OCI-LY3 (cell line): ENCODE measurements around the gene LACRT.
A peak's percentile ranks its signal among the peaks of the same experiment; 100 is the strongest.

Experiments used
- H2AFZ ChIP-seq: fragments of 200-600, 300-600 bp; shearing (Covaris generic); 2 replicates; pipeline ENCODE4 v1.6.0; 2014; ENCODE audit warnings: antibody characterized with exemption, low read depth, low read length
- H3K27ac ChIP-seq: fragments of 200-600, 300-600 bp; sonication (generic); 2 replicates; pipeline ENCODE4 v1.5.1; 2014; ENCODE audit warnings: mild to moderate bottlenecking, low read length, moderate library complexity, mixed read lengths
- H3K27me3 ChIP-seq: fragments of 200-600, 300-600 bp; sonication (generic); 2 replicates; pipeline ENCODE4 v1.6.1; 2014; ENCODE audit warnings: low read depth, low read length, mixed read lengths
- H3K36me3 ChIP-seq: fragments of 200-600, 300-600 bp; sonication (generic); replicated peaks from 2 replicates; pipeline ENCODE3; 2014; ENCODE audit warnings: low read depth, low read length, mixed read lengths
- H3K4me1 ChIP-seq: fragments of 300-600, 200-600 bp; sonication (generic); 2 replicates; pipeline ENCODE4 v1.6.1; 2014; ENCODE audit warnings: low read length, mixed read lengths
- H3K4me2 ChIP-seq: fragments of 200-600, 300-600 bp; sonication (generic); 2 replicates; pipeline ENCODE4 v1.6.1; 2014; ENCODE audit warnings: low read length, mixed read lengths
- H3K4me3 ChIP-seq: fragments of 300-600, 200-600 bp; sonication (generic); 2 replicates; pipeline ENCODE4 v1.5.1; 2014; ENCODE audit warnings: antibody characterized with exemption, mild to moderate bottlenecking, low read length, moderate library complexity
- H3K79me2 ChIP-seq: fragments of 300-600, 200-600 bp; shearing (Covaris generic); 2 replicates; pipeline ENCODE4 v1.6.1; 2014; ENCODE audit warnings: mild to moderate bottlenecking, low read length, mixed read lengths
- H3K9ac ChIP-seq: fragments of 300-600, 200-600 bp; shearing (Covaris generic); 2 replicates; pipeline ENCODE4 v1.6.0; 2014; ENCODE audit warnings: mild to moderate bottlenecking, low read length, moderate library complexity
- H3K9me3 ChIP-seq: fragments of 200-600, 300-600 bp; shearing (Covaris generic); 2 replicates; pipeline ENCODE4 v1.6.1; 2014; ENCODE audit warnings: low read length, mixed read lengths; ENCODE audit not compliant: insufficient read depth
- H4K20me1 ChIP-seq: fragments of 200-600, 300-600 bp; sonication (generic); 2 replicates; pipeline ENCODE4 v1.6.1; 2016; ENCODE audit warnings: low read length, mixed read lengths; ENCODE audit not compliant: insufficient read depth
- CTCF ChIP-seq: fragments of 200-600, 300-600 bp; sonication (generic); IDR thresholded peaks from 2 replicates; pipeline ENCODE4 v1.5.1; 2014; ENCODE audit warnings: antibody characterized with exemption, low read length, low read depth
- EZH2phosphoT487 ChIP-seq: fragments of 200-600 bp; shearing (Covaris generic); IDR thresholded peaks from 2 replicates; pipeline ENCODE4 v1.6.1; 2018; ENCODE audit warnings: antibody characterized with exemption, mixed run types, low read depth

Gene LACRT

GRCh38 chr12:54616933-54617680, 17.6 kb downstream of the LACRT start:
- Histone ChIP-seq H3K36me3 (no peaks in the 10 kb centered on the region), H3K9me3 (no peaks in the 10 kb centered on the region), H3K27me3 (peaks cover 49% of the 10 kb centered on the region), H2AFZ (no peak overlapping the region), H3K4me1 (no peaks in the 10 kb centered on the region), H3K4me2 (peak overlapping the region; percentile 18), H3K79me2 (no peaks in the 10 kb centered on the region), H3K9ac (no peak overlapping the region), H4K20me1 (no peaks in the 10 kb centered on the region), H3K27ac (no peak overlapping the region), H3K4me3 (0 out of 2 replicates have a peak overlapping the region, but pooled peaks have one; percentile 29)
- TF ChIP-seq CTCF (no peak), EZH2phosphoT487 (no peak)

GRCh38 chr12:54612225-54612750, 22.4 kb downstream of the LACRT start:
- Histone ChIP-seq H3K79me2 (no peaks in the 10 kb centered on the region), H3K9ac (no peak overlapping the region), H3K4me1 (no peaks in the 10 kb centered on the region), H3K9me3 (no peaks in the 10 kb centered on the region), H3K4me2 (no peak overlapping the region), H3K36me3 (no peaks in the 10 kb centered on the region), H3K27ac (no peak overlapping the region), H3K4me3 (no peak overlapping the region), H3K27me3 (peaks cover 52% of the 10 kb centered on the region), H4K20me1 (no peaks in the 10 kb centered on the region), H2AFZ (no peak overlapping the region)
- TF ChIP-seq EZH2phosphoT487 = no peak
- TF ChIP-seq CTCF = no peak

- H3K9ac ChIP-seq = no peak overlapping the region
- H3K4me1 ChIP-seq = no peaks in the 10 kb centered on the region
- no peak overlapping the region for H3K4me3 ChIP-seq
- no peaks in the 10 kb centered on the region for H3K9me3 ChIP-seq
- H3K79me2 ChIP-seq = no peaks in the 10 kb centered on the region
- H4K20me1 ChIP-seq = no peaks in the 10 kb centered on the region
- no peaks in the 10 kb centered on the region for H3K36me3 ChIP-seq
- H2AFZ ChIP-seq = no peak overlapping the region
- H3K27me3 ChIP-seq = peaks cover 51% of the 10 kb centered on the region
- TF ChIP-seq CTCF = no peak
- TF ChIP-seq EZH2phosphoT487 = no peak
- H3K27ac ChIP-seq = no peak overlapping the region
- no peak overlapping the region for H3K4me2 ChIP-seq
Measured at GRCh38 chr12:54611715-54612149, 23.0 kb downstream of the LACRT start.

- Histone ChIP-seq H3K4me1 (no peaks in the 10 kb centered on the region), H2AFZ (no peak overlapping the region), H3K36me3 (no peaks in the 10 kb centered on the region), H3K27ac (no peak overlapping the region), H3K27me3 (peaks cover 31% of the 10 kb centered on the region), H4K20me1 (no peaks in the 10 kb centered on the region), H3K9ac (no peak overlapping the region), H3K9me3 (no peaks in the 10 kb centered on the region), H3K4me2 (no peak overlapping the region), H3K4me3 (no peak overlapping the region), H3K79me2 (no peaks in the 10 kb centered on the region)
- TF ChIP-seq CTCF (no peak), EZH2phosphoT487 (no peak)
Measured at GRCh38 chr12:54608769-54609168, 25.9 kb downstream of the LACRT start.
